ACHN (cell line): ENCODE data around the gene ALG6.
"Not testable (repeated sequence)": the region's sequence is repeated elsewhere in the genome, so short reads cannot be mapped to it uniquely, and the experiment has no call there.

Experiments
- DNase-seq: peaks from one replicate; pipeline ENCODE4 v3.0.0-alpha.2; 2015
- in situ Hi-C: cut with HindIII; loops from 2 replicates; pipeline ENCODE4 v1.10.0; 2017; ENCODE audit warnings: low sequenced_read_pairs, low pct_ligation_motif_present, low pct_unique_long_range_greater_than_20kb

Gene ALG6

DNA sequence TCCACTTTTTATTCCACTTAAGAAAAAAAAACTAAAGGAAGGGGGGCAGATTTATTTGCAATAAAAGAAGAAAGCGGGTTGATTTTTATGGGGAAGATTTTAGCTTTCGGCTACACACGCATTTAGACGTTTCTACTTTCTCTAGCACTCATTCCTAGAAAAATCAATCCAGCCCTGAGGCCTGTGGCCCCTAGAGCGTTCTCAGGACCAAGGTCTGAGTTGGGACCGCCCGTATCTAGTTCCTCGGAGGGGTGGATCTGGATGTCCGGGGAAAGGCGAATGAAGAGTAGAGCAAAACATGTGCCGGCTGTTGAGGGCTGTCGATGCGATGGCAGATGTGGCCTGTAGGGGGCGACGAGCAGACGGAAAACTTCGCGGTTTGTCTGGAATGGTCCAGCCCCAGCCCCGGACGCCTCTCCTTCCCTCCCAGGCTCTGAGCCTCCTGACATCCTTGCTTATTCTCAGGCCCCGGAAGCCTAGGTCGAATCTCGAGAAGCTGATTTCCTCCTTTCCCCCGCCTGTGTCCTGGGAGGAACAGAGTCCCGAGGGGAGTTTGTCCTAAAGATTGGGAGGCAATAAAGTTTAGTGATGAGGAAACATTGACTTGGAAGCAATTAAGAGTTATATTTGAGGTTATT lies 39.9 kb upstream of the ALG6 start:
- in situ Hi-C loops, result no loop called here
- DNase-seq, result peak; percentile 11

DNA sequence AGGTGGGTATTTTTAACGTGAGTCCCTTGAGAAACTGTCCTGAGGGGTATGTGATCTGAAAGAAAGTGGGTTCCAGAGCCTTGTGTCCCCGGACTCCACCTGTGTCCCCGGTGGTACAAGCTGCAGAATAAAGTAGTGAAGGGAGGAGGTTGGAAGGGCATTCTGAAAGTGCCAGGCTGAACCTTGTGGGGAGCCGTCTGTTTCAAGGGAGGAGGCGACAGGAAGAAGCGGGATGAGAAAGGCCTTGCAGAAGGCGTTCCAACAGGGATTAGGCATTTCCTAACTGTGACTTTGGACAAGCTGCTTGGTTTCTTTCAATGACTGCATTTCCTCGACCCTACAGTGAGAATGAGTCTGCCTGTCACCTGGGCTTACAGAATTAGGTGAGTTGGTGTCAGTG lies 39.3 kb upstream of the ALG6 start:
- DNase-seq, result no peak
- in situ Hi-C loops, result no loop called here

DNA sequence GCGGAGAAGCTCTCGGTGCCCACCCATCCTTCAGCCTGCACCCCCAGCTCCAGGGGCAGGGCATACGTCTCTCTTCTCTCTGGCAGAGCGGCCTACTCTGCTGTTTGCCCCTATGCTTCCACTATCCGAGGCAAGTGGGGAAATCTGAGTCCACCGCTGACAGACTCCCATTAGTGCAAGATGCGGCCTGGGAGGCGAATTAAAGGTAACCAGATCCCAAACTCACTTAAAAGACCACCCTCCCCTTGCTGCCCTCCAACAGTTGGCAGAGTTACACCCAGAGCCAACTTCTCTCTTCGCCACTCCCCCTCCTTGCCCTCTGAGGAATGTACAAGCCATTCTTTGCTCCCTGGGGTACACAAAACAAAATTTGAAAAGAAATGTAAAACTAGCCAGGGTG lies 38.6 kb upstream of the ALG6 start:
- no peak for DNase-seq
- in situ Hi-C loops, result no loop called here

DNA sequence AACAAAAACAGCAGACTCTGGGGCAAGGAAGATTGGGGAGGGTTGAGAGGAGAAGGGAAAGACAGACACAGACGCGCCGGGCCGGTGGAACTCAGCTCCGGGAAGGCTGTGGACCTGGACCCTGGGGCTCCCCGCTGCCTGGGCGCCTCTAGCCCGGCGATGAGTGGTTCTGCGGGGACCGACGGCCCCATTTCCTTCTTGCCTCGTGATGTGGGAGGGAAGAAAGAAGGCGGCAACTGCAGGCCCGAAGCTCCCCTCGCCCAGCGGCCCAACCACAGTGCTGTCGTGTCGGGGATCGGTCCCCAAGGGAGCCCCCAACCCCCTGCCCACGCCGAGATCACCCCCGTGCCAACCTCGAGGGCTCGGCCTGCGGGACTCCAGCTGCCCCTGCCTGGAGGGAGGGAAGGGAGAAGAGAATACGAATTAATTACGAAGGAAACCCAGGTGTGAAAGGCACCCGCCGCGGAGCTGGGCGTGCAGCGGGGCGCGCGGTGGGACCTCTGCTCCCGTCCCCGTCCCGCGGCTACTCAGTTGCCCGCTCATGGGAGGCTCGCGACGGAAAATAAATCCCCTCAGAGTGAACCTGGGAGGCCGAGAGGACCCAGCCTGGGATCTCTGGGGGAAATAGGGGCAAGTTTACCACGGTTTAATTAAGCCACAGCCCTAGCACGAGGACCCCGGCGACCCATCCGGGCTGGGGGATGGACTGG lies 37.7 kb upstream of the ALG6 start:
- in situ Hi-C loops, result no loop called here

DNA sequence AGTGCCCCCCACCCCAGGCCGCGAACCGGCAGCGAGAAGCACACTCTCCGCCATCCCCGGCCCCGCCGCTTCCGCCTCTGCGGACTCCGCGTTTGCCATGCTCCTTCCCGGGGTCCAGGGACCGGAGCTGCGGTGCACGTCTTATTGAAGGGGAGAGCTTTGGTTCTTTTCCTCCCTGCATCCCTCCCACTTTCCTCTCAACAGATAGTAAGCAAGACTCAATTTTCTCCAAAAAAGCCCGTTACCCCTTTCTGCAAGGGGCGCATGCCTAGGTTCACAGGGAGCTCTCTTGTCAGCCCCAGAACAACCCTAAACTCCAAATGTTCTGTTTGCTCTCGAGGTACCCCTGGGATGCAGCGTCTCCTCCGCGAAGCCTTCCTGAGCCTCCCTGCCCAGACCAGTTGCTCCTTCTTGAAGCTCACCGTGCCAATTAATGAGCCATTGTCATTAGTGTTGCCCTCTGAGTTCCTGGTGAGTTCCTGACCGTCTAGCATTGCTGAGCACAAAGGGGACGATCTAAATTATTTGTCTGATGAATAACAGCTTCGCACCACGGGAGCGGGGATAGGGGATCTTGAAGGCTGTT lies 37.0 kb upstream of the ALG6 start:
- in situ Hi-C loops, result no loop called here
- no peak for DNase-seq

More for the DNA sequence above, 37.7 kb upstream of the ALG6 start:
- no peak for DNase-seq

DNA sequence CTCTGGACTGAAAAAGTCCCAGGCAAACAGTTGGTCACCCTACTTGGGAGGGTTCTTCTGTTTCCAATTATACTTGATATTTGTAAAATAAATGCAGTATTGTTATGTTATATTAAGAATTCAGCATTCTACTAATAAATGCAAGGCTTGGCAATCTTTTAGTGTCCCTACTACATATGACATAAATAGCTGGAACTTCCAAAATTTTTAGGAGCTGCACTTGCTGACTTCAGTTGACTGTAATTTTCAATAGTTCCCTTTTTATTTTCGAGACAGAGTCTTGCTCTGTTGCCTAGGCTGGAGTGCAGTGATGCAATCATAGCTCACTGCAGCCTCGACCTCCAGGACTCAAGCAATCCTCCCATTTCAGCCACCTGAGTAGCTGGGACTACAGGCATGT lies 25.0 kb upstream of the ALG6 start:
- DNase-seq, result no peak
- in situ Hi-C loops, result no loop called here

DNA sequence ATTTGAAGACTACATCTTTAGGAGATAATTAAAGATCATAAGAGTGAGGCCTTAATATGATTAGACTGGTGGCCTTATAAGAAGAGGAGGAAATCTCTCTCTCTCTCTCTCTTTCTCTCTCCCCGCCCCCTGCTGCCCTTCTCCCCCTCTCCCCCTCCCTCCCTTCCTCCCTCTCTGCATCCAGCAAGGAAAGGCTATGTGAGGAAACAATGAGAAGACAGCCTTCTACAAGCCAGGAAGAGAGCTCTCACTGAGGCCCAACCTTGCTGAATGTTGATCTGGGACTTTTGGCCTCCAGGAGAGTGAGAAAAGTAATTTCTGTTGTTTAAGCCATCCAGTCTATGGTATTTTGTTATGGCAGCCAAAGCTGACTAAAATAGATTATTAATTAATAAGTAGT lies 23.5 kb upstream of the ALG6 start:
- in situ Hi-C loops, result no loop called here
- no peak for DNase-seq

DNA sequence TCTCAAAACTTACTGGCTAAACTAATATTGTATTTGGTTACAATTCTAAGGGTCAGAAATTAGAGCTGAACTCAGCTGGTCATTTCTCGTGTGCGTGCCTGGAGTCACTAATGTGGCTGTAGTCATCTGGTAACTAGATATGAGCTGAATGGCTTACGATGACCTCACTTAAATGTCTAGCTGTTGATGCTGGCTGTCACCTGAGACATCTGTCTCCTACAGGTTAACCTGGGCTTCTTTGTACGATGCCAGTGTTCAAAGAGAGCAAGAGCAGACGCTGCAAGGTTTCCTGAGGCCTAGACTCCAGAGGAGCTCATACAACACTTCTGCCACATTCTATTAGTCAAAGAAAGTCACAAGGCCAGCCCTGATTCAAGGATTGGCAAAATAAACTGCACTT lies 17.1 kb upstream of the ALG6 start:
- in situ Hi-C loops, result no loop called here
- no peak for DNase-seq

DNA sequence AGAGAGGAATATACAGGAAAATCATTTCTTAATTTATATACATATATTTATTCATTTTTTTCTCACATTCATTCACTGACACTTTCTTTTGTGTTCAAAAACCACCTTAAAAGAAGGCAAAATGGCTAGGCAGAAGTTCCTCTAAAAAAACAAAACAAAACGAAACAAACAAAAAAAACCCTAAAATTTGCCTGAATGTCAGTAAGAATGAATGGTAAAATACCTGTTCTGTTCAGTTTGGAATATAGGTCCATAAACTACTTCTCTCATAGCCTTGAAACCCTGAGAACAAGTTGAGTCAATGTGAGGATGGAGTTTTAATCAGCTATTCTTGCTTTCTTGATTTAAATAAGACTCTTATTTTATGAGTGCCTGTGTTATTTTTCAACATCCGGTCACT lies 14.7 kb upstream of the ALG6 start:
- no peak for DNase-seq
- in situ Hi-C loops, result no loop called here

DNA sequence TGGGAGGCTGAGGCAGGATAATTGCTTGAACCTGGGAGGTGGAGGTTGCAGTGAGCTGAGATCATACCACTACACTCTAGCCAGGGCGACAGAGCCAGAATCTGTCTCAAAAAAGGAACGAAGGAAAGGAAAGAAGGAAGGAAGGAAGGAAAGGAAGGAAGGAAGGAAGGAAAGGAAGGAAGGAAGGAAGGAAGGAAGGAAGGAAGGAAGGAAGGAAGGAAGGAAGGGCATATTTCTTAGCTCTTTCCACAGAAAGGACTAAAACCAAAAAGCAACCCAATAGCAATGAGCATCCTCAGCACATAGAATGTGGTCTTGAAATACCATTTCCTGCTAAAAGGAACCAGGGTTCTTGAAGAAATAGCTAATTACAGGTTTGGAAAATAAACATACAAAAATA lies 11.2 kb upstream of the ALG6 start:
- in situ Hi-C loops, DNase-seq: not testable (repeated sequence)

DNA sequence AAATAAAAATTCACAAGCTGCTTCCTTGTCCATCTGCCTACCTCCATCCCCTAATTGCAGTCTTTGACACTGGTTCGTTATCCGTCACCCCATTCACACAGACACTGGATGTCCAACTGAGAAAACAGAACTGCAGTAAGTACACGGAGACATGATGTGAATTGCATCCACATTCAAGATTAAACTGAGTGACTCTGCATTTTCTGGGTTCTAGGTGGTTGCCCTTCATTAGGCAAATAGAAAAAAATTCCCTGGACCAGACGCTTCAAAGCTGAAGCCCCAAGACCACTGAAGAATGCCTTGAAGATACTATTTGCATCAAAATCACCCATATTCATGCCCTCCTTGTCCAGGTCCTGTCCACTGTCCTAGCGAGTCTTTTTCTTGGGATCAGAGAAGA lies 7.9 kb upstream of the ALG6 start:
- no peak for DNase-seq
- in situ Hi-C loops, result no loop called here

DNA sequence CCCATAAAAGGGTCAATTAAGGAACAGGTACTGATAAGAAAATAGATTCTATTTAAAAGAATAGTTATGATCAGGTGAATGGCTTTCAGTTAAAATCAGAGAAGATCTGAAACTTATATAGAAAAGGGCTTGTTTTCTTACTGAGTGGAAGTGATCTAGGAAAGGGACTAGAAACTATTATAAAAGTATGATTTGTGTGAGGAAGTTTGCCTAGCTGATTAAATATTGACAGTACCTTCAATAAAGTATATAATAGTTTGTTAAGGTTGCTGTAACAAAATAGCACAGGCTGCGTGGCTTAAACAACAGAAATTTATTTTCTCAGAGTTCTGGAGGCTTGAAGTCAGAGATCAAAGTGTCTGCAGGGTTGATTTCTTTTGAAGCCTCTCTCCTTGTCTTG lies 5.4 kb upstream of the ALG6 start:
- no peak for DNase-seq
- in situ Hi-C loops, result no loop called here

DNA sequence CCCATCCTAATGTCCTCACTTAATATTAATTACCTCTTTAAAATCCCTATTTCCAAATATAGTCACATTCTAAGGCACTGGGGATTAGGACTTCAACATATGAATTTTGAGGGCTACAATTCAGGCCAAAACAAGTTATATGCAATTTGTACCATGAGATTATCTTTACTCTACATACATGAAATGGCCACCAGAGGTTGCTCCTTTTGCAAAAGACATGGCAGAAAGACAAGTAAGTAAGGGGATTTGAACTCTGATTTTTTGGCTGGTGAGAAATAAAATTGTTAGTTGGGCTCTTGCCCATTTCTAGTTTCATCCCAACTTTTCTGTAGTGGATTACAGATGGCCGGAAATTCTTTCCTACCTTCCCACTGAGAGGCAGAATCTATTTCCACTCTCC lies 4.8 kb upstream of the ALG6 start:
- in situ Hi-C loops, result no loop called here
- DNase-seq, result no peak

DNA sequence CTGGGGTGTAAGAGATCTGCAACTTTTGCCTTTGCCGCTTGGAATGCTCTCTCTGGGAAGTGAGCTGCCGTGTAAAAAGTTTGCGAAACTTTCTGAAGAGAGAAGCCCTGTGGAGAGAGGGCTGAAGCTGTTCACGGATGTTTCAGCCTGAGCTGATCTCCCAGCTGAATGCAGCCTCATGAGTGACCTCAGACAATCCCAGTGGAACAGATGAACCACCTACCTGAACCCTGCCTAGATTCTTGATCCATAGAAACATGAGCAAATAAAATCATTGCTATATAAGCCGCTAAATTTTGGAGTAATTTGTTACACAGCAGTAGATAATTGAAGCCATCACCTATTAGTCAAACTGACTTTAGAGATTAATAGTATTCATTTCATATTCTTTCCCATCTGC lies 4.4 kb upstream of the ALG6 start:
- in situ Hi-C loops, result no loop called here

DNA sequence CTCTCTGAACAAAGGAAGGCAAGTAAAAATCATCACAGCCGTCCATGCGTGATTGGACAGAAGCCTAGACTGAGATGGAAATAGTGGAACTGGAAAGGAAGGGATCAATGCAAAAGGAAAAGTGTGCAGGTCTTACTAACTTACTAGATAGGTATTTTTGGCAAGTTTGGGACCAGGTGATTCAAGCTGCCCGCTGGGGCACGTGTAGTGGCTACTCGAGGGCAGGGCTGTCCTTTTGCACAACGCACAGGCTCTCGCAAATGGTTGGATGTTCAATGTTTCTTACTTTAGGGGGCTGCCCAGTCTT lies 566 bp upstream of the ALG6 start:
- DNase-seq, result no peak
- in situ Hi-C loops, result no loop called here

More for the DNA sequence above, 4.4 kb upstream of the ALG6 start:
- DNase-seq, result no peak

DNA sequence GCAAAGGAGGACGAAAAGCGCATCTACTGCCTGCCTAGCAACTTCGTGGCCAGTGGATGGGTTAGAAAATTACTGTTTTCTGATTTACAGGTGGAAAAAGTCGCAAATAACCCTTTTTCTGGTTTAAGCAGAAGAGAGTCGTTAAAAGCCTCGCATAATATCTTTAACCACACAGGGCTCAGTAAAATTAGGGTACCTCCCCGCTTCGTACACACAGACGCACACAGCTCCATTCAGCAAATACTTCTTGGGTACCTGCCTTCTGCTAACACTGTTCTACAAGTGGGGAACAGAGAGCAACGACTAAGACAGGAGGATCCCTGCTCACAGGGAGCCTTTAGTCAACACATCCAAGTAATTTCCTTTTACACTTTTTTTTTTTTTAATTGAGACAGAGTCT lies 704 bp downstream of the ALG6 start:
- peak; percentile 3 for DNase-seq
- in situ Hi-C loops, result no loop called here

DNA sequence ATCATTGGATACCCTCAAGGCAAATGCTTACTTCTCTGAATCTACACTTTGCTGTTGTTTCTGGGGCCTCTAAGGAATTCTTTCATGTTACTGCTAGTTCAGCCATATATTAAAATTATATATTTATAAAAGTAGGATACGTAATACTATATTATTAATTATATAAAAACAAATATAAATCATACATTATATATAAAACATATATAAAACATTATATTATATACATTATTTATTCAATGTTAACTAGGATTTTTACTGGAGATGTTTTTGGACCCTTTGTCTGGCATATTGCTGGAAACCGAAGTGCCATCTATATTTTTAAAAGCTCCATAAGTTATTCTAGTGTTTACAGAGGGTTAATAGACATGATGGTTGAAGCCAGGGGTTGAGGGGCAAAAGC lies 12.2 kb downstream of the ALG6 start:
- in situ Hi-C loops, result no loop called here
- no peak for DNase-seq

DNA sequence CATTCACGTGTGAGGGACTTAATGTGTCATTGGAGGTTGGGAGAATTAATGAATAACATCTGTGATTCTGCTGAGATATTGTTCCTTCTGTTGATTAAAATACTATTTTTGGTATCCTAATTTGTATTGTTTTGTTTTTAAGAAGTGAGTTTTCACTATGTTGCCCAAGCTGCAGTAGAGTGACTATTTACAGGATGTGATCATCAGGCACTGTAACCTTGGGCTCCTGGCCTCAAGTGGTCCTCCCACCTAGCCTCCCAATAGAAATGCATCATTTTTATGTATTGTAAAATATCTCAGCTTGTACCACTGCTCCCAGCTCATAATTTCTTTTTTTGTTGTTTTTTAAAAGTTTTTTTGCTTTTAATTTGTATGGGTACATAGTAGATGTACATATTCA lies 14.3 kb downstream of the ALG6 start:
- no peak for DNase-seq
- in situ Hi-C loops, result no loop called here

DNA sequence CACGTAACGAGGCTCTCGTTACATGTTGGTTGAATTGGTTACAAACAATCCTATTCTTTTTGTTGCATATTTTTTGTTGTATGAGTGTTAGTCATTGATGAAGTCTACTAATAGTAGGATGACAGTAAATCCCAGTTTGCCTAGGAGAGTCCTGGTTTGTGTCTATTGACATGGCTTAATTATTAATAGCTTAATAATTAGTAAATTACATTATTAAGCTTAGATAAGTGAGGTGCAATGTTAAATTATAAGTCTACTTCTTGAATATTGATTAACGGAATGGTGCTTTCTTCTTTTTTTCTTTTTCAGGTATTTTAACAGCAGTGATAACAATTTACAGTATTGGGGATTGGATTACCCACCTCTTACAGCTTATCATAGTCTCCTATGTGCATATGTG lies 34.5 kb downstream of the ALG6 start:
- in situ Hi-C loops, result no loop called here
- DNase-seq, result no peak

DNA sequence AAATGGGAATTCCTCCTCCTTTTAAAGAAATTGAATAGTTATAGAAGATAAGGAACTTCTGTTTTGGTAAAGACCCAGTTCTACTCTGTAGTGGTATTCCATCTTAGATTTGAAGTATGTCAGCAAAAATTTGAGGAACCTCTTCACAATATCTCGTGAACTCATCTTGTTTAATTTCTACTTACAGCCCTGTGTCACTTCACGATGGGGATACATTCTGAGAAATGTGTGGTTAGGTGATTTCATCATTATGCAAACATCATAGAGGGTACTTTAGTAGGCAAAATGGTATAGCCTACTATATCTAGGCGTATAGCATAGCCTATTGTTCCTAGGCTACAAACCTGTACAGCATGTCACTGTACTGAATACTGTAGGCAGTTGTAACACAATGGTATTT lies 36.0 kb downstream of the ALG6 start:
- DNase-seq, result no peak
- in situ Hi-C loops, result no loop called here
